Measurements from ENCODE around the gene PRR36.

GRCh38 chr19:7888145-7888825, 14.1 kb upstream of the PRR36 start, which contains the start of gene LRRC8E:
- no peak for TF ChIP-seq EP300 (IDR thresholded peaks at IDR 0.05)
- no peak for TF ChIP-seq CTCF (IDR thresholded peaks at IDR 0.05)

Measured in tibial nerve (tissue), 4 donors.